ENCODE results near the gene CDHR4.

- TF ChIP-seq CTCF (IDR thresholded peaks at IDR 0.05) (peak; percentile 88 to 95 (median 90)), POLR2A (IDR thresholded peaks at IDR 0.05) (no peak)
Observed at GRCh38 chr3:49839193-49839809, 39.6 kb upstream of the CDHR4 start.
